Neuronal stem cell (in vitro differentiated cells): ENCODE data around the gene FAM107B.

Experiments
- DNase-seq: peaks from one replicate; pipeline ENCODE4 v3.0.0-alpha.2; 2013; ENCODE audit warnings: low spot score
- H2AFZ ChIP-seq: one replicate; pipeline ENCODE4 v1.6.1; 2013; ENCODE audit warnings: mild to moderate bottlenecking, low read length, inconsistent platforms
- H2AK5ac ChIP-seq: 2 replicates; pipeline ENCODE4 v1.6.1; 2013; ENCODE audit warnings: low read depth, mild to moderate bottlenecking, inconsistent platforms, low read length, moderate library complexity, mixed read lengths
- H2BK120ac ChIP-seq: 2 replicates; pipeline ENCODE4 v1.6.1; 2013; ENCODE audit warnings: low read depth, mild to moderate bottlenecking, inconsistent platforms, low read length, moderate library complexity, mixed read lengths
- H2BK12ac ChIP-seq: one replicate; pipeline ENCODE4 v1.6.1; 2013; ENCODE audit warnings: low read length, inconsistent platforms
- H2BK15ac ChIP-seq: 2 replicates; pipeline ENCODE4 v1.6.1; 2013; ENCODE audit warnings: mild to moderate bottlenecking, low read length, inconsistent platforms, mixed read lengths
- H2BK5ac ChIP-seq: one replicate; pipeline ENCODE4 v1.6.1; 2013; ENCODE audit warnings: inconsistent platforms, mild to moderate bottlenecking, low read length, moderate library complexity
- H3K14ac ChIP-seq: one replicate; pipeline ENCODE4 v1.6.1; 2013; ENCODE audit warnings: low read length, inconsistent platforms
- H3K18ac ChIP-seq: 2 replicates; pipeline ENCODE4 v1.6.1; 2013; ENCODE audit warnings: low read length, inconsistent platforms
- H3K23ac ChIP-seq: 2 replicates; pipeline ENCODE4 v1.6.1; 2013; ENCODE audit warnings: low read depth, mild to moderate bottlenecking, mixed read lengths, low read length, inconsistent platforms; ENCODE audit not compliant: poor library complexity
- H3K27ac ChIP-seq: replicated peaks from 3 replicates; pipeline ENCODE4 v1.5.1; 2013; ENCODE audit warnings: low read length, inconsistent platforms
- H3K27me3 ChIP-seq, 3 experiments: 2 replicates each; pipeline ENCODE4 v1.6.1; 2013; ENCODE audit warnings: low read length in 3 of 3, mild to moderate bottlenecking in 2 of 3, inconsistent platforms in 1 of 3, low read depth in 1 of 3, mixed read lengths in 1 of 3, moderate library complexity in 1 of 3; ENCODE audit not compliant: control insufficient read depth in 3 of 3, insufficient read depth in 3 of 3
- H3K36me3 ChIP-seq, 2 donors: replicated peaks in 1 of 2; 2 replicates each; pipeline ENCODE4 v1.6.1; 2013; ENCODE audit warnings: low read length in 2 of 2; ENCODE audit not compliant: control insufficient read depth in 2 of 2, insufficient read depth in 2 of 2
- H3K4ac ChIP-seq: 2 replicates; pipeline ENCODE4 v1.6.1; 2013; ENCODE audit warnings: inconsistent platforms, mild to moderate bottlenecking, low read length, moderate library complexity
- H3K4me1 ChIP-seq, 2 donors: 1 replicate in 1 of 2; 2 replicates in 1 of 2; pipeline ENCODE4 v1.6.1; 2013; ENCODE audit warnings: low read length in 2 of 2, low read depth in 1 of 2; ENCODE audit not compliant: control insufficient read depth in 2 of 2, insufficient read depth in 1 of 2
- H3K4me2 ChIP-seq: one replicate; pipeline ENCODE4 v1.6.1; 2013; ENCODE audit warnings: mild to moderate bottlenecking, low read length, inconsistent platforms; ENCODE audit not compliant: insufficient read depth, poor library complexity, severe bottlenecking
- H3K4me3 ChIP-seq, 2 donors: 2 replicates each; pipeline ENCODE4 v1.5.1; 2013; ENCODE audit warnings: low read length in 2 of 2, mild to moderate bottlenecking in 2 of 2, inconsistent platforms in 1 of 2, moderate library complexity in 1 of 2
- H3K79me1 ChIP-seq: one replicate; pipeline ENCODE4 v1.6.1; 2013; ENCODE audit warnings: low read depth, mild to moderate bottlenecking, inconsistent platforms, low read length, moderate library complexity
- H3K9ac ChIP-seq: one replicate; pipeline ENCODE4 v1.6.1; 2013; ENCODE audit warnings: mild to moderate bottlenecking, low read depth, low read length, inconsistent platforms; ENCODE audit not compliant: poor library complexity
- H3K9me3 ChIP-seq, 2 donors: replicated peaks in 1 of 2; 2 replicates each; pipeline versions ENCODE3 to v1.6.1; 2013; ENCODE audit warnings: low read length in 2 of 2, mild to moderate bottlenecking in 2 of 2, inconsistent platforms in 1 of 2, low read depth in 1 of 2, mixed read lengths in 1 of 2, moderate library complexity in 1 of 2; ENCODE audit not compliant: control insufficient read depth in 2 of 2, insufficient read depth in 1 of 2
- H4K8ac ChIP-seq: one replicate; pipeline ENCODE4 v1.6.1; 2013; ENCODE audit warnings: low read depth, mild to moderate bottlenecking, inconsistent platforms, low read length, moderate library complexity
- H4K91ac ChIP-seq: one replicate; pipeline ENCODE4 v1.6.1; 2013; ENCODE audit warnings: low read length, low read depth, mild to moderate bottlenecking, inconsistent platforms; ENCODE audit not compliant: poor library complexity
- WGBS, 2 donors: extraction: QIAGEN DNeasy Blood & Tissue Kit; methylation state at CpG; one replicate each; pipeline ENCODE4 v1.1.7; 2013; ENCODE audit warnings: missing lambda C conversion rate in 2 of 2, mixed read lengths in 1 of 2; ENCODE audit not compliant: insufficient read length in 2 of 2, insufficient replicate concordance in 1 of 2; ENCODE audit errors: extremely low coverage in 2 of 2; 5-methylcytosine and 5-hydroxymethylcytosine counted together

The FAM107B gene

GRCh38 chr10:14578060-14578952 is 196.4 kb downstream of the FAM107B start:
- H3K27me3 ChIP-seq = no peaks in the 10 kb centered on the region
- no peak overlapping the region for H4K91ac ChIP-seq
- H3K23ac ChIP-seq = no peak overlapping the region
- H3K9ac ChIP-seq = no peak overlapping the region
- no peak overlapping the region for H2BK5ac ChIP-seq
- H2BK15ac ChIP-seq = no peak overlapping the region
- no peak for DNase-seq
- H3K4me2 ChIP-seq = no peak overlapping the region
- H4K8ac ChIP-seq = no peak overlapping the region
- no peak overlapping the region for H3K27ac ChIP-seq
- no peak overlapping the region for H2AFZ ChIP-seq
- no peak overlapping the region for H3K18ac ChIP-seq
- WGBS, 2 donors = no CpG with 5 or more reads among the region's 18 CpGs
- H3K4ac ChIP-seq = no peak overlapping the region
- no peaks in the 10 kb centered on the region for H3K79me1 ChIP-seq
- H2BK12ac ChIP-seq = no peak overlapping the region
- H2BK120ac ChIP-seq = no peak overlapping the region
- peaks cover 0 to 4% of the 10 kb centered on the region in 2 donors for H3K9me3 ChIP-seq
- H3K4me3 ChIP-seq = no peak overlapping the region
- no peak overlapping the region for H3K14ac ChIP-seq
- H2AK5ac ChIP-seq = no peak overlapping the region
- no peaks in the 10 kb centered on the region for H3K4me1 ChIP-seq
- peaks cover 0 to 11% of the 10 kb centered on the region in 2 donors for H3K36me3 ChIP-seq

- no peak overlapping the region for H4K91ac ChIP-seq
- no peak overlapping the region for H3K4me3 ChIP-seq
- H2BK5ac ChIP-seq = no peak overlapping the region
- H2BK120ac ChIP-seq = no peak overlapping the region
- no peak overlapping the region for H2AFZ ChIP-seq
- no peaks in the 10 kb centered on the region for H3K4me1 ChIP-seq
- no peak overlapping the region for H3K4me2 ChIP-seq
- H3K9me3 ChIP-seq = peaks cover 0 to 7% of the 10 kb centered on the region in 2 donors
- H3K79me1 ChIP-seq = no peaks in the 10 kb centered on the region
- no peak overlapping the region for H4K8ac ChIP-seq
- no peak for DNase-seq
- H3K18ac ChIP-seq = no peak overlapping the region
- H3K27me3 ChIP-seq = no peaks in the 10 kb centered on the region
- H3K9ac ChIP-seq = no peak overlapping the region
- H3K4ac ChIP-seq = no peak overlapping the region
- H3K14ac ChIP-seq = no peak overlapping the region
- H2AK5ac ChIP-seq = no peak overlapping the region
- H2BK15ac ChIP-seq = no peak overlapping the region
- H2BK12ac ChIP-seq = no peak overlapping the region
- H3K36me3 ChIP-seq = peaks cover 0 to 11% of the 10 kb centered on the region in 2 donors
- no peak overlapping the region for H3K23ac ChIP-seq
- no peak overlapping the region for H3K27ac ChIP-seq
- WGBS, 2 donors = no CpG with 5 or more reads among the region's 6 CpGs
These were observed 199.8 kb downstream of the FAM107B start for GRCh38 chr10:14574885-14575284.

- Histone ChIP-seq H3K36me3 (peaks cover 0 to 11% of the 10 kb centered on the region in 2 donors), H2BK120ac (no peak overlapping the region), H3K27ac (no peak overlapping the region), H3K27me3 (no peaks in the 10 kb centered on the region), H3K4me3 (no peak overlapping the region), H2BK5ac (no peak overlapping the region), H3K4me2 (no peak overlapping the region), H2BK12ac (no peak overlapping the region), H3K4ac (no peak overlapping the region), H3K23ac (no peak overlapping the region), H2AK5ac (no peak overlapping the region), H4K8ac (no peak overlapping the region), H2BK15ac (no peak overlapping the region), H3K14ac (no peak overlapping the region), H3K18ac (no peak overlapping the region), H3K79me1 (no peaks in the 10 kb centered on the region), H3K4me1 (no peaks in the 10 kb centered on the region), H3K9ac (no peak overlapping the region), H3K9me3 (peaks cover 0 to 7% of the 10 kb centered on the region in 2 donors), H4K91ac (no peak overlapping the region), H2AFZ (no peak overlapping the region)
- WGBS, 2 donors = no CpG with 5 or more reads among the region's 3 CpGs
- DNase-seq = no peak
These were observed 200.4 kb downstream of the FAM107B start for GRCh38 chr10:14574291-14574690.

GRCh38 chr10:14573666-14574261 is 200.9 kb downstream of the FAM107B start:
- no peak overlapping the region for H3K18ac ChIP-seq
- no peak overlapping the region for H4K91ac ChIP-seq
- no peak for DNase-seq
- no peak overlapping the region for H2BK5ac ChIP-seq
- H3K36me3 ChIP-seq = peaks cover 0 to 11% of the 10 kb centered on the region in 2 donors
- H2AFZ ChIP-seq = no peak overlapping the region
- H4K8ac ChIP-seq = no peak overlapping the region
- no peak overlapping the region for H3K4me2 ChIP-seq
- H3K27ac ChIP-seq = no peak overlapping the region
- H3K23ac ChIP-seq = no peak overlapping the region
- H3K9ac ChIP-seq = no peak overlapping the region
- H3K9me3 ChIP-seq = peaks cover 0 to 7% of the 10 kb centered on the region in 2 donors
- no peak overlapping the region for H2BK12ac ChIP-seq
- no peak overlapping the region for H3K4ac ChIP-seq
- H2BK120ac ChIP-seq = no peak overlapping the region
- H3K4me1 ChIP-seq = no peaks in the 10 kb centered on the region
- H3K79me1 ChIP-seq = no peaks in the 10 kb centered on the region
- no peak overlapping the region for H2BK15ac ChIP-seq
- H3K4me3 ChIP-seq = no peak overlapping the region
- no peak overlapping the region for H3K14ac ChIP-seq
- H2AK5ac ChIP-seq = no peak overlapping the region
- H3K27me3 ChIP-seq = no peaks in the 10 kb centered on the region
- WGBS, 2 donors = no CpG with 5 or more reads among the region's 1 CpG
